Endothelial cell of umbilical vein (primary cell): ENCODE results near the gene LILRA5. TPM values are rescaled to one million over a fixed set of nuclear protein-coding genes. Genes with fewer than 3 reads are reported as not detected.

Source experiments
- BruUV-seq: library from RNA; stranded (reverse); fragments of 400-500 nt; replicated peaks from 2 replicates; lab custom pipeline; 2021; lab: Mats Ljungman, UMichigan
- CTCF ChIA-PET: fragments of 300-600, 350-600 bp; sonication (Branson Sonifier 250); formaldehyde crosslinking; loops from one replicate; lab custom pipeline; 2021; ENCODE audit warnings: antibody characterized with exemption, inconsistent platforms; lab: Charles Lee
- POLR2A ChIA-PET: fragments of 300-600, 350-600 bp; sonication (Branson Sonifier 250); formaldehyde crosslinking; loops from one replicate; lab custom pipeline; 2021; ENCODE audit warnings: antibody characterized with exemption, inconsistent platforms; lab: Charles Lee
- DNase-seq: peaks from one replicate; pipeline ENCODE4 v3.0.0-alpha.2; 2011; ENCODE audit warnings: low read depth, low spot score
- FAIRE-seq: peaks from 2 replicates; lab custom pipeline; 2011; peaks lifted over from hg19 to GRCh38; lab: Jason Lieb, UNC
- H2AFZ ChIP-seq: 2 replicates; pipeline ENCODE4 v1.6.0; 2012; ENCODE audit warnings: low read depth, low read length, control low read depth, inconsistent platforms
- H3K27ac ChIP-seq: 2 replicates; pipeline ENCODE4 v1.5.1; 2011; ENCODE audit warnings: low read depth, mild to moderate bottlenecking, control low read depth, low read length, moderate library complexity; ENCODE audit not compliant: insufficient read depth
- H3K27me3 ChIP-seq, 2 experiments: 2 replicates each; pipeline versions ENCODE4 v1.6.0 to v1.6.1; 2011; ENCODE audit warnings: low read length in 2 of 2, mixed read lengths in 1 of 2; ENCODE audit not compliant: control insufficient read depth in 2 of 2, insufficient read depth in 2 of 2
- H3K36me3 ChIP-seq, 2 experiments: 2 replicates in 1 of 2; 3 replicates in 1 of 2; pipeline ENCODE4 v1.5.1; 2011; ENCODE audit warnings: low read length in 2 of 2, mild to moderate bottlenecking in 1 of 2, moderate library complexity in 1 of 2; ENCODE audit not compliant: control insufficient read depth in 2 of 2, insufficient read depth in 2 of 2; ENCODE audit errors: extremely low read depth in 1 of 2
- H3K4me1 ChIP-seq: 3 replicates; pipeline ENCODE4 v1.5.1; 2011; ENCODE audit warnings: mild to moderate bottlenecking, low read length; ENCODE audit not compliant: control insufficient read depth, insufficient read depth; ENCODE audit errors: extremely low read depth
- H3K4me2 ChIP-seq: 2 replicates; pipeline ENCODE4 v1.6.1; 2011; ENCODE audit warnings: low read length, control low read depth, mixed read lengths; ENCODE audit not compliant: insufficient read depth
- H3K4me3 ChIP-seq, 3 experiments: fragments of 200-600 bp in 1 of 3; sonication (generic), shearing (Covaris generic) in 1 of 3; replicated peaks in 1 of 3; 2 replicates each; pipeline ENCODE4 v1.5.1; 2011 to 2016; ENCODE audit warnings: control low read depth in 3 of 3, low read length in 3 of 3, mild to moderate bottlenecking in 2 of 3, inconsistent platforms in 1 of 3, low read depth in 1 of 3, moderate library complexity in 1 of 3; ENCODE audit not compliant: insufficient read depth in 1 of 3
- H3K79me2 ChIP-seq: 2 replicates; pipeline ENCODE4 v1.6.0; 2012; ENCODE audit warnings: low read length, inconsistent platforms; ENCODE audit not compliant: control insufficient read depth, insufficient read depth
- H3K9ac ChIP-seq: replicated peaks from 2 replicates; pipeline ENCODE3; 2011; ENCODE audit warnings: low read length, control low read depth; ENCODE audit not compliant: insufficient read depth; ENCODE audit errors: extremely low read depth
- H3K9me1 ChIP-seq: replicated peaks from 3 replicates; pipeline ENCODE4 v1.6.0; 2011; ENCODE audit warnings: mild to moderate bottlenecking, low read length; ENCODE audit not compliant: control insufficient read depth, insufficient read depth; ENCODE audit errors: extremely low read depth
- H3K9me3 ChIP-seq: replicated peaks from 2 replicates; pipeline ENCODE4 v1.5.1; 2012; ENCODE audit warnings: low read length, inconsistent platforms; ENCODE audit not compliant: control insufficient read depth, insufficient read depth
- H4K20me1 ChIP-seq: replicated peaks from 2 replicates; pipeline ENCODE3; 2011; ENCODE audit warnings: mild to moderate bottlenecking, low read length; ENCODE audit not compliant: control insufficient read depth, insufficient read depth; ENCODE audit errors: extremely low read depth
- EZH2 ChIP-seq: IDR thresholded peaks from 2 replicates; pipeline ENCODE4 v1.6.1; 2012; ENCODE audit warnings: borderline replicate concordance, low read depth, mild to moderate bottlenecking, moderate library complexity, low read length, inconsistent platforms; ENCODE audit not compliant: severe bottlenecking
- dilution Hi-C: fragments of 300-500 bp; cut with MboI; formaldehyde crosslinking; loops from one replicate; pipeline ENCODE4 v1.15.0; 2019; ENCODE audit warnings: low sequenced_read_pairs; ENCODE audit not compliant: extremely low pct_ligation_motif_present
- intact Hi-C: fragments of 100-400 bp; cut with micrococcal nuclease; formaldehyde crosslinking; loops from one replicate; pipeline ENCODE4 v1.10.0; 2022
- polyA plus RNA-seq, 4 experiments: library from polyadenylated mRNA; depleted of rRNA in 3 of 4; stranded (reverse) in 3 of 4; unstranded in 1 of 4; fragments of >200 nt; gene quantifications; 2 replicates each; pipeline versions ENCODE4 v1.2.1 to v1.2.3, GENCODE V29; 2011 to 2012; ENCODE audit warnings: missing spikeins in 1 of 4
- total RNA-seq: library from RNA; stranded (reverse); gene quantifications from 2 replicates; pipeline ENCODE4 v1.2.3, GENCODE V29; 2021
- TF ChIP-seq, protein P1 (sequence below): IDR thresholded peaks from 2 replicates; pipeline ENCODE4 v1.6.1; 2011; ENCODE audit not compliant: insufficient read depth, insufficient read length

LILRA5 gene
- total and polyA plus RNA-seq, 2 donors (not counting 3 experiments of a cell fraction or from before 2014, with no cell fraction given): not detected

- CTCF ChIA-PET: no interaction called here
- no peak overlapping the region for H3K9ac ChIP-seq
Observed at GRCh38 chr19:54333586-54334298, 20.8 kb upstream of the LILRA5 start.

GRCh38 chr19:54332149-54332548 is 19.2 kb upstream of the LILRA5 start:
- Histone ChIP-seq H3K27me3 (no peaks in the 10 kb centered on the region), H3K27ac (no peak overlapping the region), H3K4me1 (no peaks in the 10 kb centered on the region), H3K79me2 (no peaks in the 10 kb centered on the region), H2AFZ (no peak overlapping the region), H3K9me3 (no peaks in the 10 kb centered on the region), H3K4me2 (no peak overlapping the region), H3K9me1 (no peaks in the 10 kb centered on the region), H3K4me3 (no peak overlapping the region), H4K20me1 (no peaks in the 10 kb centered on the region), H3K9ac (no peak overlapping the region), H3K36me3 (no peaks in the 10 kb centered on the region)
- BruUV-seq: no TSS peak
- dilution Hi-C loops (no loop called here), intact Hi-C loops (no loop called here)
- FAIRE-seq (no peak), DNase-seq (no peak)
- TF ChIP-seq, protein P1, sequence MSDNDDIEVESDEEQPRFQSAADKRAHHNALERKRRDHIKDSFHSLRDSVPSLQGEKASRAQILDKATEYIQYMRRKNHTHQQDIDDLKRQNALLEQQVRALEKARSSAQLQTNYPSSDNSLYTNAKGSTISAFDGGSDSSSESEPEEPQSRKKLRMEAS: no peak
- ChIA-PET POLR2A (no interaction called here), CTCF (no interaction called here)

More at GRCh38 chr19:54333586-54334298, 20.8 kb upstream of the LILRA5 start:
- TF ChIP-seq EZH2: no peak
- POLR2A ChIA-PET: no interaction called here
- Histone ChIP-seq H3K9me3 (no peaks in the 10 kb centered on the region), H3K79me2 (no peaks in the 10 kb centered on the region), H3K4me1 (no peaks in the 10 kb centered on the region), H3K27me3 (no peaks in the 10 kb centered on the region), H3K36me3 (no peaks in the 10 kb centered on the region), H4K20me1 (no peaks in the 10 kb centered on the region), H3K27ac (no peak overlapping the region), H3K9me1 (no peaks in the 10 kb centered on the region), H3K4me3 (no peak overlapping the region), H2AFZ (no peak overlapping the region), H3K4me2 (no peak overlapping the region)
- dilution Hi-C loops (no loop called here), intact Hi-C loops (no loop called here)
- no peak for DNase-seq
- BruUV-seq: no TSS peak
- no peak for FAIRE-seq
